NCI-H187 treated with DMSO at 0.1 percent for 48 hours (cell line): ENCODE data around the gene KCNH3.
"Not testable (repeated sequence)": the region's sequence is repeated elsewhere in the genome, so short reads cannot be mapped to it uniquely, and the experiment has no call there.

ENCODE experiments used
- DNase-seq: peaks from one replicate; lab custom pipeline; 2025; lab: John Stamatoyannopoulos, UW

The KCNH3 gene

GRCh38 chr12:49529414-49529813, 9.4 kb upstream of the KCNH3 start:
- DNase-seq = no peak

GRCh38 chr12:49531745-49532144, 7.1 kb upstream of the KCNH3 start:
- no peak for DNase-seq

- DNase-seq = no peak
Observed at GRCh38 chr12:49533331-49533730, 5.5 kb upstream of the KCNH3 start.

- not testable (repeated sequence) for DNase-seq
Observed at GRCh38 chr12:49534122-49534521, 4.7 kb upstream of the KCNH3 start.

GRCh38 chr12:49534731-49535278, 4.0 kb upstream of the KCNH3 start:
- no peak for DNase-seq

- no peak for DNase-seq
Observed at GRCh38 chr12:49535921-49536525, 2.8 kb upstream of the KCNH3 start.

GRCh38 chr12:49536526-49537071, 2.2 kb upstream of the KCNH3 start:
- DNase-seq = no peak

GRCh38 chr12:49537231-49537751, 1.5 kb upstream of the KCNH3 start:
- no peak for DNase-seq

GRCh38 chr12:49537752-49538509, 899 bp upstream of the KCNH3 start:
- DNase-seq = no peak

GRCh38 chr12:49539406-49540228, 787 bp downstream of the KCNH3 start:
- no peak for DNase-seq

- no peak for DNase-seq
Observed at GRCh38 chr12:49540229-49541139, 1.7 kb downstream of the KCNH3 start.

- DNase-seq = no peak
Observed at GRCh38 chr12:49541140-49541861, 2.5 kb downstream of the KCNH3 start.

GRCh38 chr12:49541911-49542505, 3.2 kb downstream of the KCNH3 start:
- DNase-seq = no peak

- no peak for DNase-seq
Observed at GRCh38 chr12:49542592-49543160, 3.8 kb downstream of the KCNH3 start.

- DNase-seq = no peak
Observed at GRCh38 chr12:49543221-49543913, 4.5 kb downstream of the KCNH3 start.

- no peak for DNase-seq
Observed at GRCh38 chr12:49543914-49544815, 5.3 kb downstream of the KCNH3 start.

GRCh38 chr12:49545815-49546214, 7.0 kb downstream of the KCNH3 start:
- no peak for DNase-seq

GRCh38 chr12:49546481-49546880, 7.7 kb downstream of the KCNH3 start:
- DNase-seq = no peak
